DND-41 (cell line): ENCODE measurements around the gene ELK4.

ENCODE experiments used
- CTCF ChIP-seq: IDR thresholded peaks from 2 replicates; pipeline ENCODE4 v1.5.1; 2012; ENCODE audit warnings: borderline replicate concordance, low read length, moderate library complexity, mild to moderate bottlenecking; ENCODE audit not compliant: poor library complexity, severe bottlenecking; ENCODE audit errors: extremely low read depth
- EZH2 ChIP-seq: IDR thresholded peaks from 3 replicates; pipeline ENCODE4 v1.6.1; 2012; ENCODE audit warnings: borderline replicate concordance, low read depth, mild to moderate bottlenecking, moderate library complexity, low read length, inconsistent platforms; ENCODE audit not compliant: severe bottlenecking

- TF ChIP-seq CTCF: no peak
- no peak for TF ChIP-seq EZH2
Measured at GRCh38 chr1:205630241-205630640, 1.6 kb downstream of the ELK4 start.
